ENCODE results near the gene MYRIP.

The MYRIP gene

DNA sequence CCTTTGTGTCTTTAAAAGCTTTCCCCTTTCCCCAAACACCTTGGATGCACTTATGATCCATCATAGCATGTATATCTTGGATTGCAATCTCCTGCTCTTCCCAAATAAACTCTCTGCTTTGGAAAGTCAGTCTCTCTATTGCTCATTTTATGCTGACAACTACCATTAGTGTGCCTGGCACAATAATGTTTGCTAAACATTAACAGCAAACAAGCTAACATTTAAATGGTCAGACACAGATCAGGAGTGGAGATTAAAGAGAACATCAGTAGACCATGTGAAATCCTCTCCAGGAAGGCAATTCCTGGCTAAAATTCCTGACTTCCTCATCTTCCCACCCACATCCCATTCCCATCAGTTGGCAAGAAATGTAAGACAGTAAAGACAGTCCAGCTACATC lies 455.8 kb downstream of the MYRIP start:
- Histone ChIP-seq H2AFZ (ENCODE audit: low read depth, low read length) (no peak overlapping the region), H3K27me3 (ENCODE audit: control insufficient read depth in 1 of 2, insufficient read depth in 1 of 2, low read length in 2 of 2) (peaks cover 0 to 11% of the 10 kb centered on the region in 2 experiments), H4K8ac (ENCODE audit: low read length) (no peak overlapping the region), H3K36me3 (ENCODE audit: control insufficient read depth in 1 of 2, insufficient read depth in 2 of 2, low read depth in 1 of 2, low read length in 2 of 2) (no peaks in the 10 kb centered on the region), H3K9me3 (ENCODE audit: control insufficient read depth, low read length) (no peaks in the 10 kb centered on the region), H3K27ac (ENCODE audit: low read length, poor library complexity, severe bottlenecking) (no peak overlapping the region), H3K4me3 (ENCODE audit: insufficient read depth in 1 of 2, low read depth in 1 of 2, low read length in 2 of 2) (no peak overlapping the region), H2BK5ac (ENCODE audit: low read depth, low read length, poor library complexity, severe bottlenecking) (no peak overlapping the region), H4K91ac (ENCODE audit: low read length) (no peak overlapping the region), H3K14ac (ENCODE audit: low read length in 2 of 2) (no peak overlapping the region), H3K79me1 (replicated peaks; ENCODE audit: low read length, poor library complexity, severe bottlenecking) (no peaks in the 10 kb centered on the region), H2BK120ac (ENCODE audit: low read depth, low read length) (no peak overlapping the region), H3K18ac (ENCODE audit: low read depth in 1 of 2, low read length in 2 of 2) (no peak overlapping the region), H2AK5ac (ENCODE audit: low read length, severe bottlenecking) (no peak overlapping the region), H2BK12ac (ENCODE audit: low read length in 2 of 2) (no peak overlapping the region), H3K23ac (ENCODE audit: low read length in 2 of 2) (no peak overlapping the region), H3K4me1 (ENCODE audit: control insufficient read depth, insufficient read depth, low read depth, low read length) (peaks cover 1% of the 10 kb centered on the region), H2BK15ac (ENCODE audit: low read depth, poor library complexity, severe bottlenecking) (no peak overlapping the region), H3K4me2 (ENCODE audit: low read length, poor library complexity, severe bottlenecking) (no peak overlapping the region), H3K4ac (ENCODE audit: low read depth in 1 of 2, low read length in 2 of 2) (no peak overlapping the region), H3K9ac (ENCODE audit: low read length) (no peak overlapping the region)
- no peak for DNase-seq

DNA sequence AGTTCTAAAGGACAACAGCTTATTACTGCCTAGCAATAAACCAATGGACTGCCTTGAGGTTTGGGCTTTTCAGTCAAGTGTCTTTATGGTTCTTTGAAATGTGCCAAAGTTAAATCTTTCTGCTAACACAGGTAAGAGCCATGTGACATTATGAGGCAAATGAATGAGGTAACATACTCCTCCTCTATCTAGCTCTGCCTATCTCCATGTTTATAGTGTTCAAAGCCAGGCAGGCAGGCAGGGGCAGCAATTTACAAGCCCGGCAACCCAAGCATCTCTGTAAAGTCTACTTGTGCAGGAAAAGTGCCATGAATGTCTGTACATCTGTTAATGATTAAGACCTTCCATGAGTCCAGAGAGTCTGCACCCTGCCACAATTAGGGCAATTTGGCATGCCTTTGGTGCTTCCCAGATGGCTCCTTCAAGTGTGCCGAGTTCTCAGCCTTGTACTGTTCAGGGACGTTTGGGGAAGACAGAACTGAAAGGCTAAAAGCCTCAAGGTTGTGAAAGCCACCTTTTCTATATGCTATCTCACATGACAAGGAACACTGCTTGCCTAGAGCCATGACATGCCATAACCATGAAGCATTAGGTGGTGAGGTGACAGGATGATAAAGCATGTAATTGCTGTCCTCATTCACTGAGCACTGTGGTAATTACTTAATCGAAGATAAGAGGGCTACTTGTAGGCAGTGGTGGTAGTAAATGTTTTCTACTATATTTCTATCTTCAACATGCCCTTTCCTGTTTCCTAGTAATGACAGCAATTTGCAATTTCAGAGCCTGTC lies 458.7 kb downstream of the MYRIP start:
- Histone ChIP-seq H3K4ac (ENCODE audit: low read depth in 1 of 2, low read length in 2 of 2) (no peak overlapping the region), H2BK15ac (ENCODE audit: low read depth, poor library complexity, severe bottlenecking) (no peak overlapping the region), H3K9ac (ENCODE audit: low read length) (no peak overlapping the region), H3K4me2 (ENCODE audit: low read length, poor library complexity, severe bottlenecking) (no peak overlapping the region), H3K23ac (ENCODE audit: low read length in 2 of 2) (no peak overlapping the region), H3K27me3 (ENCODE audit: control insufficient read depth in 1 of 2, insufficient read depth in 1 of 2, low read length in 2 of 2) (peaks cover 0 to 11% of the 10 kb centered on the region in 2 experiments), H3K79me1 (replicated peaks; ENCODE audit: low read length, poor library complexity, severe bottlenecking) (no peaks in the 10 kb centered on the region), H3K14ac (ENCODE audit: low read length in 2 of 2) (no peak overlapping the region), H4K91ac (ENCODE audit: low read length) (no peak overlapping the region), H2AK5ac (ENCODE audit: low read length, severe bottlenecking) (no peak overlapping the region), H3K36me3 (ENCODE audit: control insufficient read depth in 1 of 2, insufficient read depth in 2 of 2, low read depth in 1 of 2, low read length in 2 of 2) (no peaks in the 10 kb centered on the region), H2BK120ac (ENCODE audit: low read depth, low read length) (no peak overlapping the region), H3K4me1 (ENCODE audit: control insufficient read depth, insufficient read depth, low read depth, low read length) (peaks cover 1% of the 10 kb centered on the region), H2BK5ac (ENCODE audit: low read depth, low read length, poor library complexity, severe bottlenecking) (no peak overlapping the region), H3K4me3 (ENCODE audit: insufficient read depth in 1 of 2, low read depth in 1 of 2, low read length in 2 of 2) (no peak overlapping the region), H2BK12ac (ENCODE audit: low read length in 2 of 2) (no peak overlapping the region), H2AFZ (ENCODE audit: low read depth, low read length) (no peak overlapping the region), H3K27ac (ENCODE audit: low read length, poor library complexity, severe bottlenecking) (no peak overlapping the region), H4K8ac (ENCODE audit: low read length) (no peak overlapping the region), H3K18ac (ENCODE audit: low read depth in 1 of 2, low read length in 2 of 2) (no peak overlapping the region), H3K9me3 (ENCODE audit: control insufficient read depth, low read length) (no peaks in the 10 kb centered on the region)
- DNase-seq = no peak
- 49% methylated on average over 3 of the region's 4 CpGs for WGBS

DNA sequence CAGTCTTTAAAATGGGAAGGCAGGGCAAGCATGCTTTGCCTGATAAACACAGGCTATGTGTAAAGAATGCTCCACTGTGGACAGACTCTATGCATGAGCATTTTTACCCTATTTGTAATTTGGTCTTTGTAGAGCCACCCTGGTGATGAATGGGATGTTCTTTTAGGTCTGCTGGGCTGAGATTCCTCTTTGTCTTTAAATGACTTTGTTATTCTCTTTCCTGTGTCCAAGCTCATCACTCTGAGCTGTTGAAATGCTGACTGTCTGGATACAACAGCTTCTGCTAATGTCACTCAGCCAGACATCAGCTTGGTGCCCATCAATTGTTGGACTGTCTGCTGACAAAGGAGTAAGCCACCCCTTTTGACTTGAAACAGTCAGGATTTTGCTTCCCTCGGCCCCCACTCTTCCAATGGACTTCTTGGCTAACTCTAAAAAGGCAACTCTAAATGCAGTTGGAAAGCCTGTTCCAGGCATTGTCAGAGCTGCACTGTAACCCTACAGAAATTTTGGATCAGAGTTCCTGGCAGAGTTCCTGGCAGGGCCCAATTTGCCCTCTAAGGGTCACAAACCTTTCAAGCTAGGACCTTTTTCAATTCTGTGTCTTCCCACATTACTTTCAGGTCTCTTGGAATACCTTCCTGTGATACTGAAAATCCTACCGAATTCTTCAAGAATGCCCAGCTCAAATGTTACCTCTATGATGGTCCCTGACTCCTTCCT lies 459.6 kb downstream of the MYRIP start:
- Histone ChIP-seq H3K27ac (ENCODE audit: low read length, poor library complexity, severe bottlenecking) (no peak overlapping the region), H3K4me3 (ENCODE audit: insufficient read depth in 1 of 2, low read depth in 1 of 2, low read length in 2 of 2) (no peak overlapping the region), H3K4ac (ENCODE audit: low read depth in 1 of 2, low read length in 2 of 2) (no peak overlapping the region), H4K8ac (ENCODE audit: low read length) (no peak overlapping the region), H3K18ac (ENCODE audit: low read depth in 1 of 2, low read length in 2 of 2) (no peak overlapping the region), H3K23ac (ENCODE audit: low read length in 2 of 2) (no peak overlapping the region), H2AFZ (ENCODE audit: low read depth, low read length) (no peak overlapping the region), H2BK120ac (ENCODE audit: low read depth, low read length) (no peak overlapping the region), H2BK15ac (ENCODE audit: low read depth, poor library complexity, severe bottlenecking) (no peak overlapping the region), H3K14ac (ENCODE audit: low read length in 2 of 2) (no peak overlapping the region), H3K9ac (ENCODE audit: low read length) (no peak overlapping the region), H3K4me1 (ENCODE audit: control insufficient read depth, insufficient read depth, low read depth, low read length) (peaks cover 1% of the 10 kb centered on the region), H2BK5ac (ENCODE audit: low read depth, low read length, poor library complexity, severe bottlenecking) (no peak overlapping the region), H3K9me3 (ENCODE audit: control insufficient read depth, low read length) (no peaks in the 10 kb centered on the region), H2BK12ac (ENCODE audit: low read length in 2 of 2) (no peak overlapping the region), H3K27me3 (ENCODE audit: control insufficient read depth in 1 of 2, insufficient read depth in 1 of 2, low read length in 2 of 2) (peaks cover 0 to 11% of the 10 kb centered on the region in 2 experiments), H3K36me3 (ENCODE audit: control insufficient read depth in 1 of 2, insufficient read depth in 2 of 2, low read depth in 1 of 2, low read length in 2 of 2) (no peaks in the 10 kb centered on the region), H4K91ac (ENCODE audit: low read length) (no peak overlapping the region), H2AK5ac (ENCODE audit: low read length, severe bottlenecking) (no peak overlapping the region), H3K4me2 (ENCODE audit: low read length, poor library complexity, severe bottlenecking) (no peak overlapping the region), H3K79me1 (replicated peaks; ENCODE audit: low read length, poor library complexity, severe bottlenecking) (no peaks in the 10 kb centered on the region)
- DNase-seq = no peak
- 67% methylated on average over 2 of the region's 2 CpGs for WGBS

- Histone ChIP-seq H2BK12ac (ENCODE audit: low read length in 2 of 2) (no peak overlapping the region), H2AFZ (ENCODE audit: low read depth, low read length) (no peak overlapping the region), H2BK15ac (ENCODE audit: low read depth, poor library complexity, severe bottlenecking) (no peak overlapping the region), H3K27me3 (ENCODE audit: control insufficient read depth in 1 of 2, insufficient read depth in 1 of 2, low read length in 2 of 2) (no peaks in the 10 kb centered on the region), H3K4me3 (ENCODE audit: insufficient read depth in 1 of 2, low read depth in 1 of 2, low read length in 2 of 2) (no peak overlapping the region), H3K27ac (ENCODE audit: low read length, poor library complexity, severe bottlenecking) (no peak overlapping the region), H3K9ac (ENCODE audit: low read length) (no peak overlapping the region), H3K4me1 (ENCODE audit: control insufficient read depth, insufficient read depth, low read depth, low read length) (no peaks in the 10 kb centered on the region), H2BK120ac (ENCODE audit: low read depth, low read length) (no peak overlapping the region), H3K23ac (ENCODE audit: low read length in 2 of 2) (no peak overlapping the region), H3K36me3 (ENCODE audit: control insufficient read depth in 1 of 2, insufficient read depth in 2 of 2, low read depth in 1 of 2, low read length in 2 of 2) (no peaks in the 10 kb centered on the region), H4K8ac (ENCODE audit: low read length) (no peak overlapping the region), H3K4me2 (ENCODE audit: low read length, poor library complexity, severe bottlenecking) (no peak overlapping the region), H3K18ac (ENCODE audit: low read depth in 1 of 2, low read length in 2 of 2) (no peak overlapping the region), H4K91ac (ENCODE audit: low read length) (no peak overlapping the region), H3K4ac (ENCODE audit: low read depth in 1 of 2, low read length in 2 of 2) (no peak overlapping the region), H3K9me3 (ENCODE audit: control insufficient read depth, low read length) (no peaks in the 10 kb centered on the region), H3K79me1 (replicated peaks; ENCODE audit: low read length, poor library complexity, severe bottlenecking) (no peaks in the 10 kb centered on the region), H2BK5ac (ENCODE audit: low read depth, low read length, poor library complexity, severe bottlenecking) (no peak overlapping the region), H3K14ac (ENCODE audit: low read length in 2 of 2) (no peak overlapping the region), H2AK5ac (ENCODE audit: low read length, severe bottlenecking) (no peak overlapping the region)
- DNase-seq = no peak
- 0% methylated on average over 1 of the region's 1 CpG for WGBS
These were observed 469.4 kb downstream of the MYRIP start for GRCh38 chr3:40278791-40279190.
